GM12874 (cell line): ENCODE results near the gene TMEM108.

ENCODE experiments used
- TF ChIP-seq, protein P1 (sequence below): IDR thresholded peaks from 2 replicates; pipeline ENCODE4 v1.5.1; 2011; ENCODE audit warnings: low read depth, mild to moderate bottlenecking, control low read depth, low read length, moderate library complexity; ENCODE audit not compliant: insufficient read depth

TMEM108 gene

DNA sequence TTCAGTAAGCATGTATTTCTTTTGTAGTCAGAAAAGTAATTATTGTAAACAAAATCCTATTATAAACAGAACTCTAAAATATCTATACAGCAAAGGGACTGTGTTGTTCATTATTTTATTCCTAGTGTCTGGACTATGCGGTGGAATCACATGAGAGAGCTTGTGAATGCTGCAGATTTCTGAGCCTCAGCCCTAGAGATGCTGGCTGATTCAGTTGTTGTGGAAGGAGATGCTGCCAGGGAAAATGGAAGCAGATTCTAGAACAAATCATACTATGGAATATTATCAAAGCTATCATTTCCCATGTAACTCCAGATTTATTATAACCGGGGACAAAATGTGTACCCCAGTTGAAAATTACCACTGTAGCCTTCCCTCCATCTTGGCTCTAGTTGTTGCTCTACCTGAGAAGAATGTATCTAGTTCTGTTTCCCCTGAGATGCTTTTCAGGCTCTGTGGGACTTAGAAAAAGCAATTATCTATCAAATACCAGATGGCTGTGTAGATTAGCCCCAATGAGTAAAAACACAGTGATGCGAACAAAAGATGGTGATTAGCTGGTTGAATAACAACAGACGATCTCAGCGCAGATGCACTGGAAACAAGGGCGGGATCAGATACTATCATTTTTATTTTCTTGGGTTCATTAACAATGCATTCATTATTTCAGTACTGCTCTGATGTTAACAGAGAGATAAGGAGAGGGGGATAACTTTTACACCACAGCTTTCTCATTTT is 131.3 kb downstream of the TMEM108 start:
- TF ChIP-seq, protein P1, sequence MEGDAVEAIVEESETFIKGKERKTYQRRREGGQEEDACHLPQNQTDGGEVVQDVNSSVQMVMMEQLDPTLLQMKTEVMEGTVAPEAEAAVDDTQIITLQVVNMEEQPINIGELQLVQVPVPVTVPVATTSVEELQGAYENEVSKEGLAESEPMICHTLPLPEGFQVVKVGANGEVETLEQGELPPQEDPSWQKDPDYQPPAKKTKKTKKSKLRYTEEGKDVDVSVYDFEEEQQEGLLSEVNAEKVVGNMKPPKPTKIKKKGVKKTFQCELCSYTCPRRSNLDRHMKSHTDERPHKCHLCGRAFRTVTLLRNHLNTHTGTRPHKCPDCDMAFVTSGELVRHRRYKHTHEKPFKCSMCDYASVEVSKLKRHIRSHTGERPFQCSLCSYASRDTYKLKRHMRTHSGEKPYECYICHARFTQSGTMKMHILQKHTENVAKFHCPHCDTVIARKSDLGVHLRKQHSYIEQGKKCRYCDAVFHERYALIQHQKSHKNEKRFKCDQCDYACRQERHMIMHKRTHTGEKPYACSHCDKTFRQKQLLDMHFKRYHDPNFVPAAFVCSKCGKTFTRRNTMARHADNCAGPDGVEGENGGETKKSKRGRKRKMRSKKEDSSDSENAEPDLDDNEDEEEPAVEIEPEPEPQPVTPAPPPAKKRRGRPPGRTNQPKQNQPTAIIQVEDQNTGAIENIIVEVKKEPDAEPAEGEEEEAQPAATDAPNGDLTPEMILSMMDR: no peak

DNA sequence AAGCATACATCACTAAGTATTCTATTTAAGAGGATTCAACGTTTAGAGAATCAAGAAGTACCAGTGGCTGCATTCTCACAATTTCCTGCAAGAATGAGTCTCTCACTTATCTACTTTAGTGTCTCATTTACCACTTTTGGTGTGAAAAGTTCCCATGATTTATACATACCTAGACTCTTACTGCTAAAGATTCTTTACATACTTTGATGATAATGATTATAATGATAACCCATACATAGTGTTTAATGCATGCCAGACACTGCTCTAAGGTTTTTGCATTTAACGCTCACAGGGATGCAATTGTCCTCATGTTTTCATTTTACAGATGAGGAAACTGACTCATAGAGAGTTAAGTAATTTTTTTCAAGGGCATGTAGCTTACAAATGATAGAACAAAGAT is 133.6 kb downstream of the TMEM108 start:
- TF ChIP-seq, protein P1: no peak

DNA sequence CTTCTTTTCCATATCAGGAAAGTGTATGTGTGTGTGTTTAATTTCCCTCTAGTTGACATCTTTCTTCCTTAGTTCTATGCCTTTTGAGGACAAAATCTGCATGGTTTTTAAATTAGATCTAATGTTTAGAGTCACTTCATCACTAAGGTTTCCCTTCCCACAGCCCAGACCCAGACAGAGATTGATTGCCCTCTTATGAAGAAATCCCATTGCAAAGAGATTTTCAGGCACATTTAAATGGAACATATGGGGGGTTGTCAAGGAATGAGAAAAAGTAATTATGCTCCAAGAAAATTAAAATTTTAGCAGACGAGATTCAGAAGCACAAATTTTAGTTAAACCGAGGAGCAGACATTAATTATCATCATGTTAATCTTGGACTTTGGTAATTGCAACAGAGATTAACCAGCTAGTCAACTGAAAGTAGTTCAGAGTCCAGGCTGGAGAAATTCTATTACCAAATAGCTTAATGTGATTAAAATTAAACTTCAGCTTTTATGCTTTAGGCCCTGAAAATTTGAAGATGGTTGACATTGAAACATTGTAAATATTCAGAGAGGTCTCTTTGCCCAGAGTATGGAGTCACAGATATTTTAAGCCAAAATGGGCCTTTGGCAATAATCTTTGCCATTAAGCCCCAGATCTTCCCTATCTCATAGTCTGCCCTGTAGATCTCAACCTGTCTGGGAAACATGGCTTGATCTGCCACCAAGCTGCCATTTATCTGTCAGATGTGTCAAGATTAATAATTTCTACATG is 143.4 kb downstream of the TMEM108 start:
- TF ChIP-seq, protein P1: no peak

DNA sequence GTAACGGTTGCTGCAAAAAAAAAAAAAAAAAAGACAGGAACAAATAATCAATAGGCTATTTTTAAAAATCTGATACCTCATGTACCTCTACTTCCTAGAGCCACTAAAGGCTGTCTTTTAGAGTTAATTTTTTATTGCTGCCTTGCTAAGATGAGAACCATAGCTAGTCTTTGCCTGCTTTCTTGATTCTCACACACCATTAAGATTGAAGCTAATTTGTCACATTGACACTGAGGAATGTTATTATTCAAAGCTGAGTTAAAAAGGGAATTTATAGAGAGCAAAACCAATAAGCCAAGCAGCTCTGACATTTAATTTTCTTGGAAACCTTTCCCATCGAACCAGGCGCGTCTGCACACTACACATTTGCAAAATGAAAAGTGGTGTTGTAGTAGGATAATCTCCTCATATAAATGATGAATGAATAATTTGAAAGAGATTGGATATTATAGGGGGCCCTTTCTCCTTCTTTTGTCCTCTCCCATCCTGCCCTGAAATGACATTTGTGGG is 149.7 kb downstream of the TMEM108 start:
- TF ChIP-seq, protein P1: no peak

DNA sequence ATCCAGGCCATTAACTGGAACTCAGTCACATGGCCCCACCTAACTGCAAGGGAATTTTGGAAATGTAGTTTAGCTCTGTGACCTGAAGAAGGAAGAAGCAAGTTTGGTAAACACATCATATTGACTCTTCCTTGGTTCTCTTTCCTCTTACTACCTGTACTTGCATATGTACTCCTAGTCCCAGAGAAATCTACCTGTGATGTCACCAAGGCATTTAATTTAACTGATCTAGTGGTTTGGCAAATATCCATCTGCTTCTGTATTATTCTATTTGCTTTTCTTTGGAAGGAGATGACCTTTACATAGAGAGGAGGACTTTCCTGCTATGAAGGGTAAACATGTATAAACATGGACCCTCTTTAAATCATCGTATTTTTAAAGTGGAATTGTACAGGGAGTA is 150.8 kb downstream of the TMEM108 start:
- TF ChIP-seq, protein P1: no peak

DNA sequence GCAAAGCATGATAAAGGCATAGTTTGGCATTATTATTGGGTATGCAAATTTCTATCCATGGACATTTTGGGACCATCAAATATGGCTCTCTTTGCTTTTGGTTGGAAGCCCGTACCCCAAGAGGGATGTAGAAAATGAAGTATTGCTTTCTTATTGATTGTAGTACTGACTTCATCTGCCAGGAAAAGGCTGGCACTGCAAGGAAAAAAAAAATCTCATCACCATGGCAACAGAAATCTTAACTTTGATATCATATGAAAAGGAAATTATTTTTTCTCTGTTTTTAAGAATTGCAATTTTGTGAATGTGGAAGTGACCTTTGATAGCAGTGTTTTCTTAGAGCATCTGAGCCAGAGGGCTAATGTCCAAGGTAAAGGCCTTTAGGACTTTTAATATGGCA is 151.7 kb downstream of the TMEM108 start:
- TF ChIP-seq, protein P1: no peak

DNA sequence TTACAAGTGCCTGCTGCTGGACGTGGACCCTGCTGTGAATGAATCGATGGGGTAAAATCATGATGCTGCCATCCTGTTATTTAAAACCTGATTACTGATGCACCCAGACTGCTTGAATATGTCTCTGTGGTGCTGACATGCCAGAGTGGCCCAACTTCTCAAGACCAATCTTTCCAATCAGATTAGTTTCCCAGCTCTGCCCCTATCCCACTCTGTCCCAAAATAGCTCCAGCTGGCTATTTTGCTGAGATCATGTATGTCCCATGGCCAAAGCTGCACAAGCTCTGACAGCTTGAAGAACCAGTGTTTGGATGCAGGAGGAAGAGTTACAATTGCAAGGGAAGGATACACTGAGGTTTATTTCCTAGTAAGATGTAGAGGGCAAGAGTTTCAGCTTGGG is 153.6 kb downstream of the TMEM108 start:
- TF ChIP-seq, protein P1: no peak
